Thymus (tissue), 11 donors: ENCODE measurements around the gene DUSP1. TPM values are rescaled to one million over a fixed set of nuclear protein-coding genes. Genes with fewer than 3 reads are reported as not detected.

Source experiments
- DNase-seq, 9 donors: peaks; one replicate each; pipeline ENCODE4 v3.0.0-alpha.2; 2013; ENCODE audit warnings: low spot score in 9 of 9, low read depth in 6 of 9, missing footprints in 1 of 9
- H3K27ac ChIP-seq, 2 donors: one replicate each; pipeline ENCODE4 v1.5.1; 2013; ENCODE audit warnings: control low read depth in 1 of 2, low read depth in 1 of 2, low read length in 1 of 2, mild to moderate bottlenecking in 1 of 2, moderate library complexity in 1 of 2
- H3K27me3 ChIP-seq, 2 donors: one replicate each; pipeline ENCODE4 v1.5.1; 2013; ENCODE audit warnings: low read length in 1 of 2; ENCODE audit not compliant: control insufficient read depth in 2 of 2, insufficient read depth in 1 of 2
- H3K36me3 ChIP-seq, 2 donors: one replicate each; pipeline ENCODE4 v1.5.1; 2013; ENCODE audit warnings: low read length in 1 of 2, mild to moderate bottlenecking in 1 of 2, moderate library complexity in 1 of 2; ENCODE audit not compliant: control insufficient read depth in 2 of 2, insufficient read depth in 2 of 2
- H3K4me1 ChIP-seq, 2 donors: one replicate each; pipeline ENCODE4 v1.5.1; 2013; ENCODE audit warnings: low read length in 2 of 2; ENCODE audit not compliant: control insufficient read depth in 2 of 2, insufficient read depth in 2 of 2
- H3K4me3 ChIP-seq, 2 donors: one replicate each; pipeline ENCODE4 v1.5.1; 2013; ENCODE audit warnings: low read length in 2 of 2, control low read depth in 1 of 2, mild to moderate bottlenecking in 1 of 2
- H3K9me3 ChIP-seq, 2 donors: one replicate each; pipeline ENCODE4 v1.5.1; 2013; ENCODE audit warnings: low read length in 1 of 2, mild to moderate bottlenecking in 1 of 2; ENCODE audit not compliant: control insufficient read depth in 2 of 2, insufficient read depth in 1 of 2
- WGBS: extraction: QIAGEN DNeasy Blood & Tissue Kit; methylation state at CpG from one replicate; pipeline ENCODE4 v1.1.7; 2013; 5-methylcytosine and 5-hydroxymethylcytosine counted together
- polyA plus RNA-seq: library from polyadenylated mRNA; stranded (reverse); fragments of 200-250 nt; gene quantifications from one replicate; pipeline ENCODE4 v1.2.3, GENCODE V29; 2013
- total RNA-seq: library from RNA; stranded (reverse); fragments of 120-200 nt; gene quantifications from one replicate; pipeline ENCODE4 v1.2.4, GENCODE V29; 2013
- donor health status: healthy.

The DUSP1 gene
- total and polyA plus RNA-seq, 2 donors: 54.1 to 272 TPM

- 91% methylated on average over 14 of the region's 14 CpGs for WGBS
These were observed 19.1 kb downstream of the DUSP1 start for GRCh38 chr5:172751761-172752510.

GRCh38 chr5:172749881-172750633, 20.9 kb downstream of the DUSP1 start:
- H3K36me3 ChIP-seq: no peaks in the 10 kb centered on the region
- peaks cover 0 to 4% of the 10 kb centered on the region in 2 donors for H3K27me3 ChIP-seq
- 90% methylated on average over 19 of the region's 19 CpGs for WGBS
- no peaks in the 10 kb centered on the region for H3K9me3 ChIP-seq
- no peak overlapping the region for H3K27ac ChIP-seq
- peaks cover 0 to 9% of the 10 kb centered on the region in 2 donors for H3K4me1 ChIP-seq
- no peak for DNase-seq
- H3K4me3 ChIP-seq: no peak overlapping the region

More at GRCh38 chr5:172751761-172752510, 19.1 kb downstream of the DUSP1 start:
- H3K9me3 ChIP-seq: no peaks in the 10 kb centered on the region
- H3K36me3 ChIP-seq: no peaks in the 10 kb centered on the region
- peaks cover 0 to 4% of the 10 kb centered on the region in 2 donors for H3K27me3 ChIP-seq
- H3K4me1 ChIP-seq: peaks cover 0 to 9% of the 10 kb centered on the region in 2 donors
- H3K27ac ChIP-seq: no peak overlapping the region
- no peak overlapping the region for H3K4me3 ChIP-seq
- no peak for DNase-seq

DNA sequence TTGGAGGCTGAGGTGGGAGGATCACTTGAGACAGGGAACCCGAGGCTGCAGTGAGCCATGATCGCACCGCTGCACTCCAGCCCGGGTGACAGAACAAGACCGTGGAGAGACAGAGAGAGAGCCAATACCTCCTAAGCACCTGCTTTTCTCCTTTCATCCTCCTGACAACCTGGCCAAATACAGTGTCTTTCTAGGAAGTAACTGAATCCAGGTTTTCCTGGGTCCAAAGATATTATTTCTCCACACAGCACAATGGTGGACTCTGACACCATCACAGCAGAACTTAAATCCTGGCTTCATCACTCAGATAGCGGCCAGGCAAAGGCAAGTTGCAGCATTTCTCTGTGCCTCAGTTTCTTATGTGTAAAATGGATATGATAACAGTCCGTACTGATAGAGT, 21.9 kb downstream of the DUSP1 start:
- no peaks in the 10 kb centered on the region for H3K9me3 ChIP-seq
- 97% methylated on average over 7 of the region's 7 CpGs for WGBS
- H3K4me3 ChIP-seq: no peak overlapping the region
- H3K27ac ChIP-seq: no peak overlapping the region
- no peak for DNase-seq
- H3K4me1 ChIP-seq: peaks cover 0 to 9% of the 10 kb centered on the region in 2 donors
- H3K27me3 ChIP-seq: peaks cover 0 to 4% of the 10 kb centered on the region in 2 donors
- H3K36me3 ChIP-seq: no peaks in the 10 kb centered on the region

DNA sequence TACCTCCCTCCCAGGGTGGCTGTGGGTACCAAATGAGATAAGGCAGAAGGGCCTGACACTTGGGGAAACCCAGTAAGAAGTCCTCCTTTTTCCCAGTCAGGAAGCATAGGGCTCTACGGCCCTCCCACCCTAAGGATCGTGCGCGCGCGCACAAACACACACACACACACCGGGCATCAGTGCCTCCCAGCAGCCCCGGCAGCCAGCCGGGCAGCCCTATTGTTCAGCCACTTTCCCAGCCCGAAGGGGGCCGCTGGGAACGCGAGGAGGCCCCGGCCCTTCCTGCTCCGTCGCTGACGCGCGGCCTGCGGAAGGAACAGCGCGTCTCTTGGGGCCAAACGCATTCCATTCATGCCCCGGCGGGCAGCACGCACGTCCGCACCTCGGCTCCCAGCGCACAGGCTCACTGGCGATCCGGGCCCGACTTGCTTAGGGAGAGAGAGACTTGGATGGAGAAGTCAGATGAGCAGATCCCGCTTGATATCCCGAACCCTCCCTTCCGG, 22.6 kb downstream of the DUSP1 start:
- Histone ChIP-seq H3K27me3 (peaks cover 0 to 4% of the 10 kb centered on the region in 2 donors), H3K9me3 (no peaks in the 10 kb centered on the region), H3K4me1 (peaks cover 0 to 9% of the 10 kb centered on the region in 2 donors), H3K4me3 (no peak overlapping the region), H3K27ac (no peak overlapping the region), H3K36me3 (no peaks in the 10 kb centered on the region)
- no peak for DNase-seq
- WGBS: 92% methylated on average over 36 of the region's 36 CpGs

- H3K27ac ChIP-seq: no peak overlapping the region
- no peaks in the 10 kb centered on the region for H3K9me3 ChIP-seq
- no peak for DNase-seq
- H3K27me3 ChIP-seq: peaks cover 0 to 4% of the 10 kb centered on the region in 2 donors
- H3K36me3 ChIP-seq: no peaks in the 10 kb centered on the region
- 64% methylated on average over 3 of the region's 3 CpGs for WGBS
- H3K4me3 ChIP-seq: no peak overlapping the region
- peaks cover 0 to 9% of the 10 kb centered on the region in 2 donors for H3K4me1 ChIP-seq
These were observed 23.5 kb downstream of the DUSP1 start for GRCh38 chr5:172747471-172747870.

- peaks cover 0 to 4% of the 10 kb centered on the region in 2 donors for H3K27me3 ChIP-seq
- 96% methylated on average over 3 of the region's 3 CpGs for WGBS
- H3K4me1 ChIP-seq: peaks cover 0 to 7% of the 10 kb centered on the region in 2 donors
- no peak overlapping the region for H3K4me3 ChIP-seq
- no peaks in the 10 kb centered on the region for H3K36me3 ChIP-seq
- H3K9me3 ChIP-seq: no peaks in the 10 kb centered on the region
- no peak overlapping the region for H3K27ac ChIP-seq
- no peak for DNase-seq
These were observed 24.3 kb downstream of the DUSP1 start for GRCh38 chr5:172746725-172747124.

DNA sequence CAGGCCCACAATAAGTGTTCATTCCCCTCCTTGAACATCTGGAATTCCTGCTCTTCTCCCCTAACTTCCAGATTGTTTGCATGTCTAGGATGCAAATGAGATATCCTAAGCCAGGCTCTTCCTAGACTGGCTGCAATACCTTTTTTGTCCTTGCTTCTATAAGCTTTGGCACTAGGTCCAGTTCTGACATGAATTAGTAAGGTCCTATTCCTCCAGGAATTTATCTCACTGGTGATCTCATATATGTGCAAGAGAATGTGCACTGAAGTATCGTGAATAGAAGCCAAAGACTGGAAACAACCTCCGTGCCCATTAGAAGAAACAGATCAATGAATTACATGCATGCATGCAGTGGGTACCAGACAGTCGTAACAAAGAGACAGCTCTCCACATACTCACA, 25.2 kb downstream of the DUSP1 start:
- WGBS: 98% methylated on average over 3 of the region's 3 CpGs
- H3K4me1 ChIP-seq: no peaks in the 10 kb centered on the region
- no peak overlapping the region for H3K4me3 ChIP-seq
- DNase-seq: no peak
- no peaks in the 10 kb centered on the region for H3K9me3 ChIP-seq
- H3K36me3 ChIP-seq: no peaks in the 10 kb centered on the region
- H3K27me3 ChIP-seq: peaks cover 0 to 4% of the 10 kb centered on the region in 2 donors
- H3K27ac ChIP-seq: no peak overlapping the region

DNA sequence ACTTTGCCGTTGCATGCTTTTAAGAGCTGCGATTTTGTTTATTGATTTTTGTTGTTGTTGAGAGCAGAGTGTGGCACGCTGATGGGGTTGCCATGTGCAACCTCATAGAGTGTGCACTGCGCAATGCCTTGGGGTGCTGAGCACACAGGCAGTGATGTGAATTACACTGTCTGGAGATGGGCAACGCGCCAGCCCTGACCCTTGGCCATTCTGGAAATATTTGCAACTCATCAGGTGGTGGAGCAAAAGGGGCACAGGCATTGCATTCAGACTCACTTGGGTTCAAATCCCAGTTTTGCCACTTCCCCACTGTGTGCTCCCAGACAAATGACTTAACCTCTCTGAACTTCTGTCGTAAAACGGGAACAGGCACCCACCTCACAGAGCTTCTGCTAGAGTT, 25.6 kb downstream of the DUSP1 start:
- DNase-seq: no peak
- 98% methylated on average over 8 of the region's 8 CpGs for WGBS
- H3K36me3 ChIP-seq: no peaks in the 10 kb centered on the region
- no peaks in the 10 kb centered on the region for H3K4me1 ChIP-seq
- H3K27ac ChIP-seq: no peak overlapping the region
- no peak overlapping the region for H3K4me3 ChIP-seq
- H3K9me3 ChIP-seq: no peaks in the 10 kb centered on the region
- H3K27me3 ChIP-seq: peaks cover 0 to 4% of the 10 kb centered on the region in 2 donors
